K562 (cell line): Measurements from ENCODE around the gene KXD1. TPM values are rescaled to one million over a fixed set of nuclear protein-coding genes. Genes with fewer than 3 reads are reported as not detected.

Source experiments
- ESRRA ChIP-seq: fragments of 450-650 bp; IDR thresholded peaks from 2 replicates; pipeline ENCODE4 v1.6.1; 2014; ENCODE audit warnings: low read depth, mild to moderate bottlenecking, moderate library complexity, borderline replicate concordance
- FOS ChIP-seq: IDR thresholded peaks from 3 replicates; pipeline ENCODE4 v1.6.1; 2011; ENCODE audit not compliant: insufficient read length; ENCODE audit errors: extremely low read depth
- MCM5 ChIP-seq: fragments of 450-650 bp; IDR thresholded peaks from 2 replicates; pipeline ENCODE4 v1.6.1; 2016; ENCODE audit warnings: low read depth
- MITF ChIP-seq: IDR thresholded peaks from 2 replicates; pipeline ENCODE4 v1.6.1; 2014; ENCODE audit warnings: antibody characterized with exemption
- NCOA6 ChIP-seq: fragments of 450-650 bp; IDR thresholded peaks from 2 replicates; pipeline ENCODE4 v1.6.1; 2017; ENCODE audit warnings: mild to moderate bottlenecking
- POLR2AphosphoS2 ChIP-seq: IDR thresholded peaks from 2 replicates; pipeline ENCODE4 v1.6.1; 2012; ENCODE audit warnings: low read length, improper control_type of control experiment
- RAD51 ChIP-seq: fragments of 450-650 bp; IDR thresholded peaks from 2 replicates; pipeline ENCODE4 v1.7.1; 2016; ENCODE audit warnings: low read depth, mild to moderate bottlenecking, borderline replicate concordance
- RFX7 ChIP-seq: fragments of 250-450 bp; sonication (Bioruptor Pico); IDR thresholded peaks from 2 replicates; pipeline ENCODE4 v1.5.1; 2021; ENCODE audit warnings: mild to moderate bottlenecking
- RUNX1 ChIP-seq: sonication (generic); IDR thresholded peaks from 2 replicates; pipeline ENCODE4 v1.6.1; 2016; ENCODE audit warnings: antibody characterized with exemption, low read depth
- SIRT6 ChIP-seq: IDR thresholded peaks from one replicate; pipeline ENCODE4 v1.6.1; 2012; ENCODE audit warnings: low read depth, mild to moderate bottlenecking, control low read depth, inconsistent platforms, low read length, moderate library complexity
- TAF15 ChIP-seq: fragments of 200-400 bp; formaldehyde crosslinking; IDR thresholded peaks from 2 replicates; pipeline ENCODE4 v1.6.1; 2017; ENCODE audit warnings: mild to moderate bottlenecking, low read depth, low read length, moderate library complexity
- ZNF12 ChIP-seq: sonication (generic); formaldehyde crosslinking; IDR thresholded peaks from 2 replicates; pipeline ENCODE4 v1.4.0; 2020; ENCODE audit warnings: mild to moderate bottlenecking, missing genetic modification reagents
- ZNF584 ChIP-seq: fragments of 200-800 bp; sonication (Bioruptor generic); IDR thresholded peaks from 2 replicates; pipeline ENCODE4 v1.6.1; 2016; ENCODE audit warnings: low read depth, mild to moderate bottlenecking, missing genetic modification characterization, missing compliant biosample characterization
- polyA plus RNA-seq, 8 experiments: library from polyadenylated mRNA; depleted of rRNA in 4 of 8; stranded (reverse) in 5 of 8; unstranded in 3 of 8; fragments of >200 nt; fragmentation: Nextera tagmentation in 2 of 8; fragmentation: Illumina TruSeq in 1 of 8; extraction: Ambion mirVana in 2 of 8; extraction: Trizol in 1 of 8; gene quantifications; 2 replicates each; pipeline versions ENCODE4 v1.2.1 to v1.2.3, GENCODE V29; 2011 to 2014; ENCODE audit warnings: inconsistent platforms in 1 of 8, missing spikeins in 1 of 8
- total RNA-seq, 7 experiments: library from RNA; depleted of rRNA in 6 of 7; stranded (reverse); fragments of >200 nt in 6 of 7; fragmentation: Illumina TruSeq in 2 of 7; extraction: Trizol in 2 of 7; gene quantifications; 2 replicates each; pipeline versions ENCODE4 v1.2.1 to v1.2.3, GENCODE V29; 2011 to 2021; ENCODE audit warnings: low replicate concordance in 1 of 7
- TF ChIP-seq, protein P1 (sequence below): sonication (generic); formaldehyde crosslinking; IDR thresholded peaks from 2 replicates; pipeline ENCODE4 v1.8.0; 2022; ENCODE audit warnings: mild to moderate bottlenecking, missing genetic modification reagents
- TF ChIP-seq, protein P2 (sequence below): sonication (generic); formaldehyde crosslinking; IDR thresholded peaks from 2 replicates; pipeline ENCODE4 v1.8.0; 2022; ENCODE audit warnings: mild to moderate bottlenecking, missing genetic modification reagents
- TF ChIP-seq, protein P3 (sequence below): sonication (generic); formaldehyde crosslinking; IDR thresholded peaks from 2 replicates; pipeline ENCODE4 v1.8.1; 2023; ENCODE audit warnings: missing genetic modification reagents, mild to moderate bottlenecking, borderline replicate concordance

The KXD1 gene
- total and polyA plus RNA-seq, 9 of the 15 experiments (the other 6 are each of a cell fraction or from before 2014, with no cell fraction given): 21.9 to 210 (median 118) TPM

GRCh38 chr19:18571564-18572344 lies 14.1 kb downstream of the KXD1 start, which contains the start of gene UBA52 (continued):
- TF ChIP-seq, protein P1, sequence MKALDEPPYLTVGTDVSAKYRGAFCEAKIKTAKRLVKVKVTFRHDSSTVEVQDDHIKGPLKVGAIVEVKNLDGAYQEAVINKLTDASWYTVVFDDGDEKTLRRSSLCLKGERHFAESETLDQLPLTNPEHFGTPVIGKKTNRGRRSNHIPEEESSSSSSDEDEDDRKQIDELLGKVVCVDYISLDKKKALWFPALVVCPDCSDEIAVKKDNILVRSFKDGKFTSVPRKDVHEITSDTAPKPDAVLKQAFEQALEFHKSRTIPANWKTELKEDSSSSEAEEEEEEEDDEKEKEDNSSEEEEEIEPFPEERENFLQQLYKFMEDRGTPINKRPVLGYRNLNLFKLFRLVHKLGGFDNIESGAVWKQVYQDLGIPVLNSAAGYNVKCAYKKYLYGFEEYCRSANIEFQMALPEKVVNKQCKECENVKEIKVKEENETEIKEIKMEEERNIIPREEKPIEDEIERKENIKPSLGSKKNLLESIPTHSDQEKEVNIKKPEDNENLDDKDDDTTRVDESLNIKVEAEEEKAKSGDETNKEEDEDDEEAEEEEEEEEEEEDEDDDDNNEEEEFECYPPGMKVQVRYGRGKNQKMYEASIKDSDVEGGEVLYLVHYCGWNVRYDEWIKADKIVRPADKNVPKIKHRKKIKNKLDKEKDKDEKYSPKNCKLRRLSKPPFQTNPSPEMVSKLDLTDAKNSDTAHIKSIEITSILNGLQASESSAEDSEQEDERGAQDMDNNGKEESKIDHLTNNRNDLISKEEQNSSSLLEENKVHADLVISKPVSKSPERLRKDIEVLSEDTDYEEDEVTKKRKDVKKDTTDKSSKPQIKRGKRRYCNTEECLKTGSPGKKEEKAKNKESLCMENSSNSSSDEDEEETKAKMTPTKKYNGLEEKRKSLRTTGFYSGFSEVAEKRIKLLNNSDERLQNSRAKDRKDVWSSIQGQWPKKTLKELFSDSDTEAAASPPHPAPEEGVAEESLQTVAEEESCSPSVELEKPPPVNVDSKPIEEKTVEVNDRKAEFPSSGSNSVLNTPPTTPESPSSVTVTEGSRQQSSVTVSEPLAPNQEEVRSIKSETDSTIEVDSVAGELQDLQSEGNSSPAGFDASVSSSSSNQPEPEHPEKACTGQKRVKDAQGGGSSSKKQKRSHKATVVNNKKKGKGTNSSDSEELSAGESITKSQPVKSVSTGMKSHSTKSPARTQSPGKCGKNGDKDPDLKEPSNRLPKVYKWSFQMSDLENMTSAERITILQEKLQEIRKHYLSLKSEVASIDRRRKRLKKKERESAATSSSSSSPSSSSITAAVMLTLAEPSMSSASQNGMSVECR: peak; percentile 99
- TF ChIP-seq POLR2AphosphoS2 (peak; percentile 95), SIRT6 (no peak), ZNF584 (CRISPR knock-in tag) (peak; percentile 47; the same call in 1 of the 2 replicates), FOS (no peak), ZNF12 (CRISPR knock-in tag) (0 out of 2 replicates have a peak, but pooled peaks have one; percentile 6), RAD51 (peak; percentile 85), NCOA6 (no peak), MCM5 (no peak), TAF15 (no peak), ESRRA (peak; percentile 91; the same call in 1 of the 2 replicates), MITF (peak; percentile 97), RUNX1 (no peak), RFX7 (CRISPR knock-in tag) (no peak)
- TF ChIP-seq, protein P2, sequence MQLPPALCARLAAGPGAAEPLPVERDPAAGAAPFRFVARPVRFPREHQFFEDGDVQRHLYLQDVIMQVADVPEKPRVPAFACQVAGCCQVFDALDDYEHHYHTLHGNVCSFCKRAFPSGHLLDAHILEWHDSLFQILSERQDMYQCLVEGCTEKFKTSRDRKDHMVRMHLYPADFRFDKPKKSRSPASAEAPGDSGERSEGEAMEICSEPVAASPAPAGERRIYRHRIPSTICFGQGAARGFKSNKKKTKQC (CRISPR knock-in tag): peak; percentile 25
- TF ChIP-seq, protein P3, sequence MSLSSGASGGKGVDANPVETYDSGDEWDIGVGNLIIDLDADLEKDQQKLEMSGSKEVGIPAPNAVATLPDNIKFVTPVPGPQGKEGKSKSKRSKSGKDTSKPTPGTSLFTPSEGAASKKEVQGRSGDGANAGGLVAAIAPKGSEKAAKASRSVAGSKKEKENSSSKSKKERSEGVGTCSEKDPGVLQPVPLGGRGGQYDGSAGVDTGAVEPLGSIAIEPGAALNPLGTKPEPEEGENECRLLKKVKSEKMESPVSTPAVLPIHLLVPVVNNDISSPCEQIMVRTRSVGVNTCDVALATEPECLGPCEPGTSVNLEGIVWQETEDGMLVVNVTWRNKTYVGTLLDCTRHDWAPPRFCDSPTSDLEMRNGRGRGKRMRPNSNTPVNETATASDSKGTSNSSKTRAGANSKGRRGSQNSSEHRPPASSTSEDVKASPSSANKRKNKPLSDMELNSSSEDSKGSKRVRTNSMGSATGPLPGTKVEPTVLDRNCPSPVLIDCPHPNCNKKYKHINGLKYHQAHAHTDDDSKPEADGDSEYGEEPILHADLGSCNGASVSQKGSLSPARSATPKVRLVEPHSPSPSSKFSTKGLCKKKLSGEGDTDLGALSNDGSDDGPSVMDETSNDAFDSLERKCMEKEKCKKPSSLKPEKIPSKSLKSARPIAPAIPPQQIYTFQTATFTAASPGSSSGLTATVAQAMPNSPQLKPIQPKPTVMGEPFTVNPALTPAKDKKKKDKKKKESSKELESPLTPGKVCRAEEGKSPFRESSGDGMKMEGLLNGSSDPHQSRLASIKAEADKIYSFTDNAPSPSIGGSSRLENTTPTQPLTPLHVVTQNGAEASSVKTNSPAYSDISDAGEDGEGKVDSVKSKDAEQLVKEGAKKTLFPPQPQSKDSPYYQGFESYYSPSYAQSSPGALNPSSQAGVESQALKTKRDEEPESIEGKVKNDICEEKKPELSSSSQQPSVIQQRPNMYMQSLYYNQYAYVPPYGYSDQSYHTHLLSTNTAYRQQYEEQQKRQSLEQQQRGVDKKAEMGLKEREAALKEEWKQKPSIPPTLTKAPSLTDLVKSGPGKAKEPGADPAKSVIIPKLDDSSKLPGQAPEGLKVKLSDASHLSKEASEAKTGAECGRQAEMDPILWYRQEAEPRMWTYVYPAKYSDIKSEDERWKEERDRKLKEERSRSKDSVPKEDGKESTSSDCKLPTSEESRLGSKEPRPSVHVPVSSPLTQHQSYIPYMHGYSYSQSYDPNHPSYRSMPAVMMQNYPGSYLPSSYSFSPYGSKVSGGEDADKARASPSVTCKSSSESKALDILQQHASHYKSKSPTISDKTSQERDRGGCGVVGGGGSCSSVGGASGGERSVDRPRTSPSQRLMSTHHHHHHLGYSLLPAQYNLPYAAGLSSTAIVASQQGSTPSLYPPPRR (CRISPR knock-in tag): peak; percentile 60; the same call in 1 of the 2 replicates
